GM23338 (cell line): Measurements from ENCODE around the gene GLI3. TPM values are rescaled to one million over a fixed set of nuclear protein-coding genes. Genes with fewer than 3 reads are reported as not detected.

Source experiments
- ATAC-seq: fragments of 200-7000 bp; cut with Tn5 transposase; 3 replicates; pipeline ENCODE4 v1.9.1; 2020
- DNase-seq: peaks from one replicate; pipeline ENCODE4 v3.0.0-alpha.2; 2015; ENCODE audit warnings: low spot score
- H2AFZ ChIP-seq: fragments of 200-600 bp; sonication (generic); 2 replicates; pipeline ENCODE4 v1.8.0; 2016; ENCODE audit warnings: antibody characterized with exemption, mild to moderate bottlenecking, moderate library complexity
- H3F3A ChIP-seq: fragments of 200-600 bp; sonication (generic); replicated peaks from 2 replicates; pipeline ENCODE4 v1.8.0; 2017; ENCODE audit warnings: antibody characterized with exemption, mixed run types, low read depth
- H3K27ac ChIP-seq: fragments of 200-600 bp; sonication (generic); 2 replicates; pipeline ENCODE4 v1.6.1; 2016; ENCODE audit warnings: low read depth
- H3K27me3 ChIP-seq: fragments of 200-600 bp; sonication (generic); 2 replicates; pipeline ENCODE4 v1.8.0; 2016; ENCODE audit warnings: mild to moderate bottlenecking, mixed run types, moderate library complexity; ENCODE audit not compliant: insufficient read depth
- H3K36me3 ChIP-seq: fragments of 200-600 bp; sonication (generic); 2 replicates; pipeline ENCODE4 v1.8.0; 2016; ENCODE audit warnings: mild to moderate bottlenecking; ENCODE audit not compliant: insufficient read depth
- H3K4me1 ChIP-seq: fragments of 200-600 bp; sonication (generic); 2 replicates; pipeline ENCODE4 v1.8.0; 2016; ENCODE audit warnings: mild to moderate bottlenecking, moderate library complexity; ENCODE audit not compliant: insufficient read depth
- H3K4me2 ChIP-seq: fragments of 200-600 bp; sonication (generic); 2 replicates; pipeline ENCODE4 v1.7.1; 2017; ENCODE audit warnings: mixed run types
- H3K4me3 ChIP-seq: fragments of 200-600 bp; sonication (generic); 2 replicates; pipeline ENCODE4 v1.6.1; 2016; ENCODE audit warnings: mixed run types
- H3K79me2 ChIP-seq: fragments of 200-600 bp; sonication (generic); replicated peaks from 2 replicates; pipeline ENCODE4 v1.8.0; 2017; ENCODE audit warnings: mild to moderate bottlenecking; ENCODE audit not compliant: insufficient read depth
- H3K9me2 ChIP-seq: fragments of 200-600 bp; sonication (generic); 2 replicates; pipeline ENCODE4 v1.8.0; 2017; ENCODE audit not compliant: insufficient read depth
- H4K20me1 ChIP-seq: fragments of 200-600 bp; sonication (generic); replicated peaks from 2 replicates; pipeline ENCODE4 v1.8.0; 2017; ENCODE audit warnings: mild to moderate bottlenecking; ENCODE audit not compliant: insufficient read depth
- H3K27ac Mint-ChIP-seq: 2 replicates; pipeline ENCODE4 v1.8.0; 2020; ENCODE audit warnings: inconsistent platforms, mild to moderate bottlenecking, moderate library complexity, mixed read lengths
- H3K27me3 Mint-ChIP-seq: 3 replicates; pipeline ENCODE4 v1.8.0; 2022; ENCODE audit warnings: low read depth, mild to moderate bottlenecking, moderate library complexity, mixed read lengths, inconsistent platforms; ENCODE audit not compliant: insufficient read depth, poor library complexity
- H3K36me3 Mint-ChIP-seq: 3 replicates; pipeline ENCODE4 v1.8.0; 2021; ENCODE audit warnings: low read depth, mild to moderate bottlenecking, inconsistent platforms, moderate library complexity, mixed read lengths
- H3K4me1 Mint-ChIP-seq: 3 replicates; pipeline ENCODE4 v1.8.0; 2020; ENCODE audit warnings: mild to moderate bottlenecking, inconsistent platforms, mixed read lengths
- H3K4me3 Mint-ChIP-seq: 3 replicates; pipeline ENCODE4 v1.8.0; 2021; ENCODE audit warnings: moderate library complexity, mild to moderate bottlenecking, inconsistent platforms, mixed read lengths
- H3K9me3 Mint-ChIP-seq: 3 replicates; pipeline ENCODE4 v1.8.0; 2020; ENCODE audit warnings: moderate library complexity, mild to moderate bottlenecking, inconsistent platforms, mixed read lengths
- EZH2 ChIP-seq: fragments of 200-600 bp; sonication (generic); IDR thresholded peaks from one replicate; pipeline ENCODE4 v1.8.0; 2017; ENCODE audit warnings: antibody characterized with exemption, mild to moderate bottlenecking, low read depth; ENCODE audit not compliant: unreplicated experiment
- EZH2phosphoT487 ChIP-seq: fragments of 200-600 bp; sonication (generic); IDR thresholded peaks from one replicate; pipeline ENCODE4 v1.8.1; 2018; ENCODE audit warnings: antibody characterized with exemption; ENCODE audit not compliant: unreplicated experiment
- POLR2AphosphoS5 ChIP-seq: IDR thresholded peaks from 2 replicates; pipeline ENCODE4 v1.6.1; 2016; ENCODE audit warnings: antibody characterized with exemption, low read depth
- REST ChIP-seq: IDR thresholded peaks from one replicate; pipeline ENCODE4 v1.6.1; 2018; ENCODE audit warnings: antibody characterized with exemption; ENCODE audit not compliant: unreplicated experiment
- STAT1 ChIP-seq: IDR thresholded peaks from one replicate; pipeline ENCODE4 v1.6.1; 2016; ENCODE audit warnings: antibody characterized with exemption; ENCODE audit not compliant: unreplicated experiment
- ZNF331 ChIP-seq: fragments of 250-450 bp; sonication (Bioruptor Pico); IDR thresholded peaks from 2 replicates; pipeline ENCODE4 v1.5.0; 2020; ENCODE audit warnings: low read depth, mild to moderate bottlenecking, moderate library complexity
- polyA plus RNA-seq: library from polyadenylated mRNA; unstranded; fragments of >200 nt; fragmentation: Nextera tagmentation; extraction: Ambion mirVana; gene quantifications from 2 replicates; pipeline ENCODE4 v1.2.1, GENCODE V29; 2016
- total RNA-seq: library from RNA; depleted of rRNA; stranded (reverse); fragments of >200 nt; shearing (Covaris generic); gene quantifications from 2 replicates; pipeline ENCODE4 v1.2.3, GENCODE V29; 2014
- TF ChIP-seq, protein P1 (sequence below), 2 experiments: fragments of 200-600 bp in 1 of 2; sonication (generic) in 1 of 2; conservative IDR thresholded peaks; 2 replicates each; pipeline versions ENCODE4 v1.5.1 to v1.6.1; 2016 to 2017; ENCODE audit warnings: antibody characterized with exemption in 2 of 2, low read depth in 2 of 2, mild to moderate bottlenecking in 2 of 2, moderate library complexity in 1 of 2
- TF ChIP-seq, protein P2 (sequence below): fragments of 250-450 bp; sonication (Bioruptor Pico); IDR thresholded peaks from 2 replicates; pipeline ENCODE4 v1.5.0; 2020; ENCODE audit warnings: mild to moderate bottlenecking, moderate library complexity
- TF ChIP-seq, protein P3 (sequence below): IDR thresholded peaks from 2 replicates; pipeline ENCODE4 v1.6.1; 2016; ENCODE audit warnings: antibody characterized with exemption

Gene GLI3
- total and polyA plus RNA-seq, 2 experiments from 2014 or later = 16.1 to 17.9 TPM

GRCh38 chr7:42202601-42203000, 34.4 kb downstream of the GLI3 start:
- H3F3A ChIP-seq = no peaks in the 10 kb centered on the region
- H3K27me3 Mint-ChIP-seq = peaks cover 2% of the 10 kb centered on the region
- H2AFZ ChIP-seq = no peak overlapping the region
- no peak overlapping the region for H3K4me3 ChIP-seq
- H3K4me2 ChIP-seq = no peak overlapping the region
- no peaks in the 10 kb centered on the region; the same call in 1 of the 2 replicates for H4K20me1 ChIP-seq
- H3K4me1 Mint-ChIP-seq = peaks cover 6% of the 10 kb centered on the region; the same call in 1 of the 3 replicates
- no peak overlapping the region for H3K27ac Mint-ChIP-seq
- H3K9me2 ChIP-seq = 0 out of 2 replicates have a peak, but pooled peaks cover 3% of the 10 kb centered on the region
- H3K36me3 ChIP-seq = no peaks in the 10 kb centered on the region
- no peaks in the 10 kb centered on the region for H3K4me1 ChIP-seq
- peaks cover 5% of the 10 kb centered on the region for H3K36me3 Mint-ChIP-seq
- no peak for DNase-seq
- H3K4me3 Mint-ChIP-seq = no peak overlapping the region
- no peak overlapping the region for H3K27ac ChIP-seq
- no peak for ATAC-seq
- no peaks in the 10 kb centered on the region for H3K27me3 ChIP-seq
- TF ChIP-seq POLR2AphosphoS5 (no peak), EZH2 (no peak), STAT1 (no peak), REST (no peak), ZNF331 (CRISPR knock-in tag) (no peak), EZH2phosphoT487 (no peak)
- TF ChIP-seq, protein P1, sequence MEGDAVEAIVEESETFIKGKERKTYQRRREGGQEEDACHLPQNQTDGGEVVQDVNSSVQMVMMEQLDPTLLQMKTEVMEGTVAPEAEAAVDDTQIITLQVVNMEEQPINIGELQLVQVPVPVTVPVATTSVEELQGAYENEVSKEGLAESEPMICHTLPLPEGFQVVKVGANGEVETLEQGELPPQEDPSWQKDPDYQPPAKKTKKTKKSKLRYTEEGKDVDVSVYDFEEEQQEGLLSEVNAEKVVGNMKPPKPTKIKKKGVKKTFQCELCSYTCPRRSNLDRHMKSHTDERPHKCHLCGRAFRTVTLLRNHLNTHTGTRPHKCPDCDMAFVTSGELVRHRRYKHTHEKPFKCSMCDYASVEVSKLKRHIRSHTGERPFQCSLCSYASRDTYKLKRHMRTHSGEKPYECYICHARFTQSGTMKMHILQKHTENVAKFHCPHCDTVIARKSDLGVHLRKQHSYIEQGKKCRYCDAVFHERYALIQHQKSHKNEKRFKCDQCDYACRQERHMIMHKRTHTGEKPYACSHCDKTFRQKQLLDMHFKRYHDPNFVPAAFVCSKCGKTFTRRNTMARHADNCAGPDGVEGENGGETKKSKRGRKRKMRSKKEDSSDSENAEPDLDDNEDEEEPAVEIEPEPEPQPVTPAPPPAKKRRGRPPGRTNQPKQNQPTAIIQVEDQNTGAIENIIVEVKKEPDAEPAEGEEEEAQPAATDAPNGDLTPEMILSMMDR (conservative IDR thresholded peaks at IDR 0.05; ENCODE audit: low read depth in 2 of 2) = no peak
- TF ChIP-seq, protein P2, sequence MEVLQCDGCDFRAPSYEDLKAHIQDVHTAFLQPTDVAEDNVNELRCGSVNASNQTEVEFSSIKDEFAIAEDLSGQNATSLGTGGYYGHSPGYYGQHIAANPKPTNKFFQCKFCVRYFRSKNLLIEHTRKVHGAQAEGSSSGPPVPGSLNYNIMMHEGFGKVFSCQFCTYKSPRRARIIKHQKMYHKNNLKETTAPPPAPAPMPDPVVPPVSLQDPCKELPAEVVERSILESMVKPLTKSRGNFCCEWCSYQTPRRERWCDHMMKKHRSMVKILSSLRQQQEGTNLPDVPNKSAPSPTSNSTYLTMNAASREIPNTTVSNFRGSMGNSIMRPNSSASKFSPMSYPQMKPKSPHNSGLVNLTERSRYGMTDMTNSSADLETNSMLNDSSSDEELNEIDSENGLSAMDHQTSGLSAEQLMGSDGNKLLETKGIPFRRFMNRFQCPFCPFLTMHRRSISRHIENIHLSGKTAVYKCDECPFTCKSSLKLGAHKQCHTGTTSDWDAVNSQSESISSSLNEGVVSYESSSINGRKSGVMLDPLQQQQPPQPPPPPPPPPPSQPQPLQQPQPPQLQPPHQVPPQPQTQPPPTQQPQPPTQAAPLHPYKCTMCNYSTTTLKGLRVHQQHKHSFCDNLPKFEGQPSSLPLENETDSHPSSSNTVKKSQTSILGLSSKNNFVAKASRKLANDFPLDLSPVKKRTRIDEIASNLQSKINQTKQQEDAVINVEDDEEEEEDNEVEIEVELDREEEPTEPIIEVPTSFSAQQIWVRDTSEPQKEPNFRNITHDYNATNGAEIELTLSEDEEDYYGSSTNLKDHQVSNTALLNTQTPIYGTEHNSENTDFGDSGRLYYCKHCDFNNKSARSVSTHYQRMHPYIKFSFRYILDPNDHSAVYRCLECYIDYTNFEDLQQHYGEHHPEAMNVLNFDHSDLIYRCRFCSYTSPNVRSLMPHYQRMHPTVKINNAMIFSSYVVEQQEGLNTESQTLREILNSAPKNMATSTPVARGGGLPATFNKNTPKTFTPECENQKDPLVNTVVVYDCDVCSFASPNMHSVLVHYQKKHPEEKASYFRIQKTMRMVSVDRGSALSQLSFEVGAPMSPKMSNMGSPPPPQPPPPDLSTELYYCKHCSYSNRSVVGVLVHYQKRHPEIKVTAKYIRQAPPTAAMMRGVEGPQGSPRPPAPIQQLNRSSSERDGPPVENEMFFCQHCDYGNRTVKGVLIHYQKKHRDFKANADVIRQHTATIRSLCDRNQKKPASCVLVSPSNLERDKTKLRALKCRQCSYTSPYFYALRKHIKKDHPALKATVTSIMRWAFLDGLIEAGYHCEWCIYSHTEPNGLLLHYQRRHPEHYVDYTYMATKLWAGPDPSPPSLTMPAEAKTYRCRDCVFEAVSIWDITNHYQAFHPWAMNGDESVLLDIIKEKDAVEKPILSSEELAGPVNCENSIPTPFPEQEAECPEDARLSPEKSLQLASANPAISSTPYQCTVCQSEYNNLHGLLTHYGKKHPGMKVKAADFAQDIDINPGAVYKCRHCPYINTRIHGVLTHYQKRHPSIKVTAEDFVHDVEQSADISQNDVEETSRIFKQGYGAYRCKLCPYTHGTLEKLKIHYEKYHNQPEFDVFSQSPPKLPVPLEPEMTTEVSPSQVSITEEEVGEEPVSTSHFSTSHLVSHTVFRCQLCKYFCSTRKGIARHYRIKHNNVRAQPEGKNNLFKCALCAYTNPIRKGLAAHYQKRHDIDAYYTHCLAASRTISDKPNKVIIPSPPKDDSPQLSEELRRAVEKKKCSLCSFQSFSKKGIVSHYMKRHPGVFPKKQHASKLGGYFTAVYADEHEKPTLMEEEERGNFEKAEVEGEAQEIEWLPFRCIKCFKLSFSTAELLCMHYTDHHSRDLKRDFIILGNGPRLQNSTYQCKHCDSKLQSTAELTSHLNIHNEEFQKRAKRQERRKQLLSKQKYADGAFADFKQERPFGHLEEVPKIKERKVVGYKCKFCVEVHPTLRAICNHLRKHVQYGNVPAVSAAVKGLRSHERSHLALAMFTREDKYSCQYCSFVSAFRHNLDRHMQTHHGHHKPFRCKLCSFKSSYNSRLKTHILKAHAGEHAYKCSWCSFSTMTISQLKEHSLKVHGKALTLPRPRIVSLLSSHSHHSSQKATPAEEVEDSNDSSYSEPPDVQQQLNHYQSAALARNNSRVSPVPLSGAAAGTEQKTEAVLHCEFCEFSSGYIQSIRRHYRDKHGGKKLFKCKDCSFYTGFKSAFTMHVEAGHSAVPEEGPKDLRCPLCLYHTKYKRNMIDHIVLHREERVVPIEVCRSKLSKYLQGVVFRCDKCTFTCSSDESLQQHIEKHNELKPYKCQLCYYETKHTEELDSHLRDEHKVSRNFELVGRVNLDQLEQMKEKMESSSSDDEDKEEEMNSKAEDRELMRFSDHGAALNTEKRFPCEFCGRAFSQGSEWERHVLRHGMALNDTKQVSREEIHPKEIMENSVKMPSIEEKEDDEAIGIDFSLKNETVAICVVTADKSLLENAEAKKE (CRISPR knock-in tag) = no peak
- TF ChIP-seq, protein P3, sequence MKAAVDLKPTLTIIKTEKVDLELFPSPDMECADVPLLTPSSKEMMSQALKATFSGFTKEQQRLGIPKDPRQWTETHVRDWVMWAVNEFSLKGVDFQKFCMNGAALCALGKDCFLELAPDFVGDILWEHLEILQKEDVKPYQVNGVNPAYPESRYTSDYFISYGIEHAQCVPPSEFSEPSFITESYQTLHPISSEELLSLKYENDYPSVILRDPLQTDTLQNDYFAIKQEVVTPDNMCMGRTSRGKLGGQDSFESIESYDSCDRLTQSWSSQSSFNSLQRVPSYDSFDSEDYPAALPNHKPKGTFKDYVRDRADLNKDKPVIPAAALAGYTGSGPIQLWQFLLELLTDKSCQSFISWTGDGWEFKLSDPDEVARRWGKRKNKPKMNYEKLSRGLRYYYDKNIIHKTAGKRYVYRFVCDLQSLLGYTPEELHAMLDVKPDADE = no peak
- H3K9me3 Mint-ChIP-seq = no peaks in the 10 kb centered on the region
- peaks cover 28% of the 10 kb centered on the region for H3K79me2 ChIP-seq
